BJ (cell line): Measurements from ENCODE around the gene WBP1. TPM values are rescaled to one million over a fixed set of nuclear protein-coding genes. Genes with fewer than 3 reads are reported as not detected.

ENCODE experiments used
- CTCF ChIA-PET: fragments of 350-600 bp; formaldehyde crosslinking; extraction: SDS; loops from one replicate; lab custom pipeline; 2021; ENCODE audit warnings: antibody characterized with exemption, inconsistent platforms; lab: Yijun Ruan, JAX
- POLR2A ChIA-PET: fragments of 300-600 bp; sonication (Branson Sonifier 250); formaldehyde crosslinking; extraction: SDS; loops from one replicate; lab custom pipeline; 2021; ENCODE audit warnings: antibody characterized with exemption; lab: Charles Lee
- DNase-seq: peaks from one replicate; pipeline ENCODE4 v3.0.0-alpha.2; 2011; ENCODE audit warnings: low read depth
- H3K27me3 ChIP-seq: 2 replicates; pipeline ENCODE4 v1.6.0; 2011; ENCODE audit warnings: low read length; ENCODE audit not compliant: control insufficient read depth, insufficient read depth
- H3K36me3 ChIP-seq: 2 replicates; pipeline ENCODE4 v1.5.1; 2011; ENCODE audit warnings: low read length; ENCODE audit not compliant: control insufficient read depth, insufficient read depth
- H3K4me3 ChIP-seq: 2 replicates; pipeline ENCODE4 v1.5.1; 2011; ENCODE audit warnings: low read depth, mild to moderate bottlenecking, control low read depth, low read length
- polyA plus RNA-seq: library from polyadenylated mRNA; depleted of rRNA; stranded (reverse); fragments of >200 nt; gene quantifications from 2 replicates; pipeline ENCODE4 v1.2.3, GENCODE V29; 2011
- TF ChIP-seq, protein P1 (sequence below): IDR thresholded peaks from 2 replicates; pipeline ENCODE4 v1.5.1; 2011; ENCODE audit warnings: low read depth, mild to moderate bottlenecking, control low read depth, inconsistent platforms, low read length, moderate library complexity; ENCODE audit not compliant: insufficient read depth

Gene WBP1
- polyA plus RNA-seq, 1 experiment = 92.0 TPM

DNA sequence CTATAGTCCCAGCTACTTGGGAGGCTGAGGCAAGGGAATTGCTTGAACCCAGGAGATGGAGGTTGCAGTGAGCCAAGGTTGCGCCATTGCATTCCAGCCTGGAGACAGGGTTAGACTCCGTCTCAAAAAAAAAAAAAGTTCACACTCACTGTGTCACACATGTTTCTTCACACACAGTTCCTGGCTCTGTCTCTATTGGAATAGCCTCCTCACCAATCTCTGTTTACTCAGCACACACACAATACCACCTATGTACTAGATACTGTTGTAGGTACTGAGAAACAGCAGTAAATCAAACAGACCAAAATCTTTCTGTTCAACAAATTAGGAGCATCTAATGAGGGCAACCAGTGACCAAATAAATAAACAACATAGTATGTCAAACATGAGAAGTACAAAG, 27.9 kb downstream of the WBP1 start:
- Histone ChIP-seq H3K36me3 (peaks cover 11% of the 10 kb centered on the region), H3K27me3 (no peaks in the 10 kb centered on the region), H3K4me3 (no peak overlapping the region)
- no peak for DNase-seq
- POLR2A ChIA-PET = no interaction called here
- TF ChIP-seq, protein P1, sequence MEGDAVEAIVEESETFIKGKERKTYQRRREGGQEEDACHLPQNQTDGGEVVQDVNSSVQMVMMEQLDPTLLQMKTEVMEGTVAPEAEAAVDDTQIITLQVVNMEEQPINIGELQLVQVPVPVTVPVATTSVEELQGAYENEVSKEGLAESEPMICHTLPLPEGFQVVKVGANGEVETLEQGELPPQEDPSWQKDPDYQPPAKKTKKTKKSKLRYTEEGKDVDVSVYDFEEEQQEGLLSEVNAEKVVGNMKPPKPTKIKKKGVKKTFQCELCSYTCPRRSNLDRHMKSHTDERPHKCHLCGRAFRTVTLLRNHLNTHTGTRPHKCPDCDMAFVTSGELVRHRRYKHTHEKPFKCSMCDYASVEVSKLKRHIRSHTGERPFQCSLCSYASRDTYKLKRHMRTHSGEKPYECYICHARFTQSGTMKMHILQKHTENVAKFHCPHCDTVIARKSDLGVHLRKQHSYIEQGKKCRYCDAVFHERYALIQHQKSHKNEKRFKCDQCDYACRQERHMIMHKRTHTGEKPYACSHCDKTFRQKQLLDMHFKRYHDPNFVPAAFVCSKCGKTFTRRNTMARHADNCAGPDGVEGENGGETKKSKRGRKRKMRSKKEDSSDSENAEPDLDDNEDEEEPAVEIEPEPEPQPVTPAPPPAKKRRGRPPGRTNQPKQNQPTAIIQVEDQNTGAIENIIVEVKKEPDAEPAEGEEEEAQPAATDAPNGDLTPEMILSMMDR = no peak
- CTCF ChIA-PET = interaction anchor here (8.1 kb wide), 1 partner anchor 101 kb away, joined by 149 read pairs; no protein-coding TSS in a partner anchor

DNA sequence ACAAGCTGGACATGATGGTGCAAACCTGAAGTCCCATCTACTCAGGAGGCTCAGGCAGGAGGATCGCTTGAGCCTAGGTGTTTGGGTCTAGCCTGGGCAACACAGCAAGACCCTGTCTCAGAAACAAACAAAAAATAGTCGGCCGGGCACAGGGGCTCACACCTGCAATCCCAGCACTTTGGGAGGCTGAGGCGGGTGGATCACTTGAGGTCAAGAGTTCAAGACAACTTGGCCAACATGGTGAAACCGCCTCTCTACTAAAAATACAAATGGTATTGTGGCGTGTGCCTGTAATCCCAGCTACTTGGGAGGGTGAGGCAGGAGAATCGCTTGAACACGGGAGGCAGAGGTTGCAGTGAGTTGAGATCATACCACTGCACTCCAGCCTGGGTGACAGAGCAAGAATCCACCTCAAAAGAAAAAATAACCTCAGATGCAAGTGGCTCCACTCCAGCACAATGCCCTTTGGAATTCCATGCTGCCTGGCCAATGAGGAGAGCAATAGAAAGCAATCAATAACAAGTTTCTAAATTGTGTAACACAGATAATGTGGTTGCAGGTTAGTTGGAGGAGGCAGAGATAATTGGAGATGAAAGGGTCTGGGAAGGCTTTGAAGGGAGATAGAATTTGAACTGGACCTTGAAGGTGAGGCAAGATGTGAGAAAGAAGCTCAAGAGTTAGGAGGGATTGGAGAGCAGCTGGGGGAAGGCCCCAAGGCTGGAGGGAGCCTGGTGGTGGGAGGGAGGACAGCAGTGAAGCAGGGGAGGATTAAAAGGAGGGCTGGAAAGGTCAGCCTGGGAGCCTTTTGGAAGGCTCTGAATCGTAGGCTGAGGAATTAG, 30.6 kb downstream of the WBP1 start:
- ChIA-PET POLR2A (no interaction called here), CTCF (interaction anchor here (0.7 to 1.0 kb wide), 3 partner anchors 12 to 88 kb away, joined by 3 to 4 read pairs (median 4); no protein-coding TSS in a partner anchor)
- Histone ChIP-seq H3K36me3 (peaks cover 29% of the 10 kb centered on the region), H3K4me3 (no peak overlapping the region), H3K27me3 (no peaks in the 10 kb centered on the region)
- DNase-seq = no peak
- TF ChIP-seq, protein P1 = no peak

DNA sequence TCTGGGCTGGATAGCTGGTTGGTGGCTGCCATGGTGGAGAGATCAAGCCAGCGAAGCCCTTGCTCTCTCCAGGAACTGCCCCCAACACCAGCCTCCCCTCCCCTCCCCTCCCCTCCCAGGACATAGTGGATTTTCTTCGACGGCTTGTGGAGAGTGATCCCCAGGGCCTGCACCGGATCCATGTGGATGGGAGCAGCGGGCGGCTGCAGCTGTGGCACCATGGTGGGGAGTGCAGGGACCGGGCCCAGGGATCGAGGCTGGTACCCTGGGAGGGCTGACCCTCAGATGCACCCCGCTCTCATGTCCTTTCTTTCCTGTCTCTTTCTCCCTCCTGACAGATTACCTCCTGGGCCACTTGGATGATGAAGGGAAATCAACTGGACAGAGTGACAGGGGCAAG, 31.7 kb downstream of the WBP1 start:
- Histone ChIP-seq H3K4me3 (no peak overlapping the region), H3K27me3 (no peaks in the 10 kb centered on the region), H3K36me3 (peaks cover 29% of the 10 kb centered on the region)
- TF ChIP-seq, protein P1 = no peak
- POLR2A ChIA-PET = no interaction called here
- no peak for DNase-seq
- CTCF ChIA-PET = no interaction called here

DNA sequence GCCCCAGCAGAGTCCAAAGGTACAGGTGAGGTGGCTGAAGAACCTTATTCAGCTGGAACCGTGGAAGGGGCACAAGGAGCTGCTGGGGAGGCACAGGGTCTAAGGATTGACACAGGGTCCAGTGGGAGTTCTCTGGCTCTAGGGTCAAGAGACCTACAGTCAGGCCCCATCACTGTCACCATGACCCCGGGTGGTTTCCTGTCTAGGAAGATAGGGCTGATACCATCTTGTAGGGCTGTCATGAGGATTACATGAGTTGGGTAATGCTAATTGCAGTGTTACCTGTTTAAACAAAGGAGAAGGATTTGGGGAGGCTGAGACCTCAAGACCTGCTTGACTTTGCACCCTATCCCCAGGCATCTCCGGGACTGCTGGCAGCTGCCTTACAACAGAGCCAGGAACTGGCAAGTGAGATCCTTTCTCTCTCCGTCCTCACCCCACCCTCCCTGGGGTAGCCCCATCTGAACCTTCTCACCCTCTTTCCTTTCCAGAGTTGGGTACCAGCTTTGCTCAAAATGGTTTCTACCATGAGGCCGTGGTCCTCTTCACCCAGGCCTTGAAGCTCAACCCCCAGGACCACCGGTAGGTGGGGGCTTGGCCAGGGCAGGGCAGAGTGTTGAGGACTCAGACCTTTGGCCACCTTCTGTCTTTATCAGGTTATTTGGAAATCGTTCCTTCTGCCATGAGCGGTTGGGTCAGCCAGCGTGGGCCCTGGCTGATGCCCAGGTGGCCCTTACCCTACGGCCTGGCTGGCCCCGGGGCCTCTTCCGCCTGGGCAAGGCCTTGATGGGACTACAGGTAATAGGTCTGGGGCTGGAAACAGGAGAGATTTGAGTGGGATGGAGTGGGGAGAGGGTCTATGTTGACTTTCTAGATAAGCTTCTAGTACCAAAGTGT, 33.7 kb downstream of the WBP1 start:
- peaks cover 27% of the 10 kb centered on the region for H3K36me3 ChIP-seq
- no peaks in the 10 kb centered on the region for H3K27me3 ChIP-seq
- no peak for DNase-seq
- POLR2A ChIA-PET = no interaction called here
- no peak overlapping the region for H3K4me3 ChIP-seq
- CTCF ChIA-PET = interaction anchor here (1.3 to 1.9 kb wide), 2 partner anchors 9 to 37 kb away, joined by 3 to 5 read pairs; partner anchors contain the start of genes AUP1, CCDC142 and TTC31
- TF ChIP-seq, protein P1 = no peak
